NB4 (cell line): ENCODE data around the gene VWCE.

ENCODE experiments used
- DNase-seq: peaks from one replicate; pipeline ENCODE4 v3.0.0; 2010; ENCODE audit warnings: low read depth
- H3K4me3 ChIP-seq: one replicate; pipeline ENCODE4 v1.5.1; 2011; ENCODE audit warnings: mild to moderate bottlenecking, low read depth, low read length, moderate library complexity
- CTCF ChIP-seq: IDR thresholded peaks from one replicate; pipeline ENCODE4 v1.5.1; 2012; ENCODE audit warnings: low read depth, low read length
- MYC ChIP-seq: IDR thresholded peaks from 2 replicates; pipeline ENCODE4 v1.6.1; 2011; ENCODE audit warnings: low read depth, low read length
- POLR2A ChIP-seq: IDR thresholded peaks from 2 replicates; pipeline ENCODE4 v1.6.1; 2011; ENCODE audit warnings: mild to moderate bottlenecking; ENCODE audit not compliant: insufficient read length; ENCODE audit errors: extremely low read depth
- TF ChIP-seq, protein P1 (sequence below): IDR thresholded peaks from 2 replicates; pipeline ENCODE4 v1.6.1; 2011; ENCODE audit warnings: low read depth, low read length

The VWCE gene, protein sequence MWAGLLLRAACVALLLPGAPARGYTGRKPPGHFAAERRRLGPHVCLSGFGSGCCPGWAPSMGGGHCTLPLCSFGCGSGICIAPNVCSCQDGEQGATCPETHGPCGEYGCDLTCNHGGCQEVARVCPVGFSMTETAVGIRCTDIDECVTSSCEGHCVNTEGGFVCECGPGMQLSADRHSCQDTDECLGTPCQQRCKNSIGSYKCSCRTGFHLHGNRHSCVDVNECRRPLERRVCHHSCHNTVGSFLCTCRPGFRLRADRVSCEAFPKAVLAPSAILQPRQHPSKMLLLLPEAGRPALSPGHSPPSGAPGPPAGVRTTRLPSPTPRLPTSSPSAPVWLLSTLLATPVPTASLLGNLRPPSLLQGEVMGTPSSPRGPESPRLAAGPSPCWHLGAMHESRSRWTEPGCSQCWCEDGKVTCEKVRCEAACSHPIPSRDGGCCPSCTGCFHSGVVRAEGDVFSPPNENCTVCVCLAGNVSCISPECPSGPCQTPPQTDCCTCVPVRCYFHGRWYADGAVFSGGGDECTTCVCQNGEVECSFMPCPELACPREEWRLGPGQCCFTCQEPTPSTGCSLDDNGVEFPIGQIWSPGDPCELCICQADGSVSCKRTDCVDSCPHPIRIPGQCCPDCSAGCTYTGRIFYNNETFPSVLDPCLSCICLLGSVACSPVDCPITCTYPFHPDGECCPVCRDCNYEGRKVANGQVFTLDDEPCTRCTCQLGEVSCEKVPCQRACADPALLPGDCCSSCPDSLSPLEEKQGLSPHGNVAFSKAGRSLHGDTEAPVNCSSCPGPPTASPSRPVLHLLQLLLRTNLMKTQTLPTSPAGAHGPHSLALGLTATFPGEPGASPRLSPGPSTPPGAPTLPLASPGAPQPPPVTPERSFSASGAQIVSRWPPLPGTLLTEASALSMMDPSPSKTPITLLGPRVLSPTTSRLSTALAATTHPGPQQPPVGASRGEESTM

GRCh38 chr11:61294717-61295595, at the start of gene VWCE:
Gene VWCE, minus strand, starts transcription at chr11:61295316. Its CDS starts 279 bp downstream, at chr11:61295037.
- peak within 1 kb of the TSS; percentile 34 for H3K4me3 ChIP-seq
- TF ChIP-seq CTCF (peak; percentile 34), MYC (no peak), POLR2A (no peak)
- TF ChIP-seq, protein P1, sequence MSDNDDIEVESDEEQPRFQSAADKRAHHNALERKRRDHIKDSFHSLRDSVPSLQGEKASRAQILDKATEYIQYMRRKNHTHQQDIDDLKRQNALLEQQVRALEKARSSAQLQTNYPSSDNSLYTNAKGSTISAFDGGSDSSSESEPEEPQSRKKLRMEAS: no peak
- peak; percentile 82 for DNase-seq

DNA sequence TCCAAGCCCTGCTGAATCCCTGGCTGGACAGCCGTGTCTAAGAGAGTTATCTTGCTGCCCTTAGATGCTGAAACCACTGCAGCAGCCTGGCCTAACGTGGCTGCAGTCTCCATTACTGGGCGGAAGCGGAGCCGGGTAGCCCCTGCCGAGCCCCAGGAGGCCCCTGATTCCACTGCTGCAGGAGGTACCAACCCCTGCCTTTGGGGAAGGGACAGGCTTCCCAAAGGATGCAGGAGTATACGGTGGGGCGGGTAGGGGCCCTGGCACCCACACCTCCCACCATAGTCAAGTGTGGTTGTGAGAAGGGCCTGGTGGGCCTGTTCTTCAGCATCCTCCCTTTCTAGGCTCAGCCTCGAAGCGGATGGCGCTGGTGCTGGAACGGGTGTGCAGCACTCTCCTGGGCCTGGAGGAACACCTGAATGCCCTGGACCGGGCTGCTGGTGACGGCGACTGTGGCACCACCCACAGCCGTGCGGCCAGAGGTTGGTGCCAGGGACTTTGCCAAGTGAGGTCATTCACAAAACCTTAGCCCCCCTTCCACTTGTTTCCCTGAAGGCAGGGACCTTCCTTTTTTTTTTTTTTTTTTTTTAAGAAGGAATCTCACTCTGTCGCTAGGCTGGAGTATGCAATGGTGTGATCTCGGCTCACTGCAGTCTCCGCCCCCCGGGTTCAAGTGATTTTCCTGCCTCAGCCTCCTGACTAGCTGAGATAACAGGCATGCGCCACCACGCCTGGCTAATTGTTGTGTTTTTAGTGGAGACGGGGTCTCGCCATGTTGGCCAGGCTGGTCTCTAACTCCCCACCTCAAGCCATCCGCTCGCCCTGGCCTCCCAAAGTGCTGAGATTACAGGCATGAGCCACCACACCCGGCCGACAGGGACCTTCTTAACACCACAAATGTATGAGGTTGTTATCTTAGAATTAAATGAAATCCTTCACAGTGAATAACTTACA, 49.0 kb upstream of the VWCE start:
- no peak for DNase-seq

GRCh38 chr11:61342207-61342803, 47.2 kb upstream of the VWCE start:
- DNase-seq: peak; percentile 53
- H3K4me3 ChIP-seq: no peak overlapping the region
- no peak for TF ChIP-seq POLR2A
- 0 out of 2 replicates have a peak, but pooled peaks have one; percentile 42 for TF ChIP-seq MYC
- TF ChIP-seq, protein P1: peak; percentile 65
- no peak for TF ChIP-seq CTCF

More for the DNA sequence above, 49.0 kb upstream of the VWCE start:
- TF ChIP-seq MYC (no peak), POLR2A (no peak), CTCF (no peak)
- TF ChIP-seq, protein P1: no peak
- H3K4me3 ChIP-seq: no peak overlapping the region

- H3K4me3 ChIP-seq: no peak overlapping the region
- DNase-seq: no peak
- TF ChIP-seq CTCF (no peak), POLR2A (no peak), MYC (no peak)
- TF ChIP-seq, protein P1: no peak
Observed at GRCh38 chr11:61341706-61342105, 46.6 kb upstream of the VWCE start.
